BJ (cell line): ENCODE measurements around the gene SNCG. TPM values are rescaled to one million over a fixed set of nuclear protein-coding genes. Genes with fewer than 3 reads are reported as not detected.
"Not testable (repeated sequence)": the region's sequence is repeated elsewhere in the genome, so short reads cannot be mapped to it uniquely, and the experiment has no call there.

Experiments used
- CTCF ChIA-PET: fragments of 350-600 bp; formaldehyde crosslinking; extraction: SDS; loops from one replicate; lab custom pipeline; 2021; ENCODE audit warnings: antibody characterized with exemption, inconsistent platforms; lab: Yijun Ruan, JAX
- POLR2A ChIA-PET: fragments of 300-600 bp; sonication (Branson Sonifier 250); formaldehyde crosslinking; extraction: SDS; loops from one replicate; lab custom pipeline; 2021; ENCODE audit warnings: antibody characterized with exemption; lab: Charles Lee
- DNase-seq: peaks from one replicate; pipeline ENCODE4 v3.0.0-alpha.2; 2011; ENCODE audit warnings: low read depth
- H3K27me3 ChIP-seq: 2 replicates; pipeline ENCODE4 v1.6.0; 2011; ENCODE audit warnings: low read length; ENCODE audit not compliant: control insufficient read depth, insufficient read depth
- H3K36me3 ChIP-seq: 2 replicates; pipeline ENCODE4 v1.5.1; 2011; ENCODE audit warnings: low read length; ENCODE audit not compliant: control insufficient read depth, insufficient read depth
- H3K4me3 ChIP-seq: 2 replicates; pipeline ENCODE4 v1.5.1; 2011; ENCODE audit warnings: low read depth, mild to moderate bottlenecking, control low read depth, low read length
- CTCF ChIP-seq: IDR thresholded peaks from 2 replicates; pipeline ENCODE4 v1.5.1; 2011; ENCODE audit warnings: low read depth, mild to moderate bottlenecking, control low read depth, inconsistent platforms, low read length, moderate library complexity; ENCODE audit not compliant: insufficient read depth
- polyA plus RNA-seq: library from polyadenylated mRNA; depleted of rRNA; stranded (reverse); fragments of >200 nt; gene quantifications from 2 replicates; pipeline ENCODE4 v1.2.3, GENCODE V29; 2011

SNCG gene
- polyA plus RNA-seq, 1 experiment, result 9.7 TPM

- no peak for DNase-seq
- Histone ChIP-seq H3K4me3 (no peak overlapping the region), H3K27me3 (no peaks in the 10 kb centered on the region), H3K36me3 (no peaks in the 10 kb centered on the region)
- CTCF ChIA-PET, result interaction anchor here (0.6 to 1.5 kb wide), 3 partner anchors 10 to 13 kb away, joined by 3 read pairs; no protein-coding TSS in a partner anchor
- POLR2A ChIA-PET, result no interaction called here
- TF ChIP-seq CTCF, result no peak
Measured at GRCh38 chr10:86979296-86979818, 21.0 kb downstream of the SNCG start.

GRCh38 chr10:86979977-86980448 lies 21.6 kb downstream of the SNCG start:
- no peak for DNase-seq
- CTCF ChIA-PET, result interaction anchor here (1.0 to 1.2 kb wide), 2 partner anchors 12 to 75 kb away, joined by 3 read pairs; no protein-coding TSS in a partner anchor
- POLR2A ChIA-PET, result no interaction called here
- Histone ChIP-seq H3K36me3 (no peaks in the 10 kb centered on the region), H3K4me3 (no peak overlapping the region), H3K27me3 (no peaks in the 10 kb centered on the region)
- no peak for TF ChIP-seq CTCF

- POLR2A ChIA-PET, H3K27me3 ChIP-seq, H3K4me3 ChIP-seq, DNase-seq, H3K36me3 ChIP-seq: not testable (repeated sequence)
- CTCF ChIA-PET, result interaction anchor here (1.2 kb wide), 1 partner anchor 74 kb away, joined by 3 read pairs; no protein-coding TSS in a partner anchor
Measured at GRCh38 chr10:86981020-86981419, 22.6 kb downstream of the SNCG start.

- ChIA-PET POLR2A (no interaction called here), CTCF (no interaction called here)
- Histone ChIP-seq H3K4me3 (no peak overlapping the region), H3K36me3 (no peaks in the 10 kb centered on the region), H3K27me3 (no peaks in the 10 kb centered on the region)
- DNase-seq, result no peak
- no peak for TF ChIP-seq CTCF
Measured at GRCh38 chr10:86981716-86982115, 23.3 kb downstream of the SNCG start.

GRCh38 chr10:86984498-86984897 lies 26.1 kb downstream of the SNCG start:
- POLR2A ChIA-PET, H3K36me3 ChIP-seq, DNase-seq, H3K4me3 ChIP-seq, H3K27me3 ChIP-seq: not testable (repeated sequence)
- CTCF ChIA-PET, result interaction anchor here (0.9 kb wide), 1 partner anchor 12 kb away, joined by 3 read pairs; no protein-coding TSS in a partner anchor

GRCh38 chr10:86988520-86988919 lies 30.1 kb downstream of the SNCG start:
- TF ChIP-seq CTCF, result no peak
- H3K36me3 ChIP-seq, result no peaks in the 10 kb centered on the region
- ChIA-PET CTCF (interaction anchor here (0.7 kb wide), 1 partner anchor 49 kb away, joined by 5 read pairs; no protein-coding TSS in a partner anchor), POLR2A (no interaction called here)
- H3K27me3 ChIP-seq, result no peaks in the 10 kb centered on the region
- no peak for DNase-seq
- H3K4me3 ChIP-seq, result no peak overlapping the region

GRCh38 chr10:86991362-86991761 lies 33.0 kb downstream of the SNCG start:
- DNase-seq, POLR2A ChIA-PET: not testable (repeated sequence)

More at GRCh38 chr10:86991362-86991761, 33.0 kb downstream of the SNCG start:
- not testable (repeated sequence) for H3K27me3 ChIP-seq, H3K4me3 ChIP-seq, H3K36me3 ChIP-seq
- CTCF ChIA-PET, result interaction anchor here (1.7 kb wide), 1 partner anchor 11 kb away, joined by 3 read pairs; no protein-coding TSS in a partner anchor
